ENCODE data around the gene FBLL1. TPM values are rescaled to one million over a fixed set of nuclear protein-coding genes. Genes with fewer than 3 reads are reported as not detected.

Gene FBLL1
- polyA plus RNA-seq, 1 of the 3 experiments (the other 2 are of a cell fraction), result 4.4 TPM

GRCh38 chr5:168513861-168514428, 15.2 kb upstream of the FBLL1 start:
- POLR2A ChIA-PET, result no interaction called here
- Histone ChIP-seq H3K9me2 (no peaks in the 10 kb centered on the region), H3K36me3 (replicated peaks in 1 of 2; ENCODE audit: control insufficient read depth in 1 of 2, insufficient read depth in 2 of 2, low read length in 1 of 2) (peaks cover 93 to 100% of the 10 kb centered on the region in 2 experiments), H3K4me1 (ENCODE audit: control insufficient read depth in 1 of 2, insufficient read depth in 2 of 2, low read depth in 1 of 2, low read length in 1 of 2) (no peaks in the 10 kb centered on the region), H3K9ac (no peak overlapping the region), H3K79me2 (ENCODE audit: insufficient read depth) (peaks cover 8% of the 10 kb centered on the region; the same call in 1 of the 2 replicates), H4K20me1 (ENCODE audit: insufficient read depth) (no peaks in the 10 kb centered on the region), H3K4me3 (ENCODE audit: low read depth in 2 of 2, low read length in 1 of 2) (no peak overlapping the region), H3K27me3 (ENCODE audit: insufficient read depth) (no peaks in the 10 kb centered on the region), H2AFZ (ENCODE audit: low read depth) (no peak overlapping the region), H3F3A (replicated peaks; ENCODE audit: insufficient read depth) (peaks cover 14% of the 10 kb centered on the region), H3K9me3 (peaks cover 14% of the 10 kb centered on the region), H3K27ac (ENCODE audit: low read depth in 2 of 2, low read length in 1 of 2) (no peak overlapping the region), H3K4me2 (no peak overlapping the region)
- CTCF ChIA-PET, result interaction anchor here (0.6 kb wide), 1 partner anchor 1855 kb away, joined by 3 read pairs; no protein-coding TSS in a partner anchor
- WGBS (ENCODE audit: low lambda C conversion rate), result 97% methylated on average over 2 of the region's 2 CpGs
- no peak for DNase-seq
- TF ChIP-seq JUND (IDR thresholded peaks at IDR 0.05), result no peak
- no peak for TF ChIP-seq NFIC (IDR thresholded peaks at IDR 0.05; ENCODE audit: borderline replicate concordance)
- TF ChIP-seq USF1 (IDR thresholded peaks at IDR 0.05; ENCODE audit: borderline replicate concordance, low read depth), result no peak
- TF ChIP-seq TAF1 (IDR thresholded peaks at IDR 0.05; ENCODE audit: borderline replicate concordance, low read depth, low read length), result no peak
- TF ChIP-seq RFX5 (IDR thresholded peaks at IDR 0.05; ENCODE audit: low read length), result no peak
- TF ChIP-seq MEF2A (IDR thresholded peaks at IDR 0.05; ENCODE audit: borderline replicate concordance, low read depth), result no peak
- TF ChIP-seq TEAD4 (IDR thresholded peaks at IDR 0.05; ENCODE audit: borderline replicate concordance, insufficient read depth), result no peak
- TF ChIP-seq GATA2 (CRISPR knock-in tag; IDR thresholded peaks at IDR 0.05), result no peak
- no peak for TF ChIP-seq PBX3 (IDR thresholded peaks at IDR 0.05)
- no peak for TF ChIP-seq SIN3A (IDR thresholded peaks at IDR 0.05; ENCODE audit: borderline replicate concordance, low read depth, low read length)
- no peak for TF ChIP-seq FOXM1 (IDR thresholded peaks at IDR 0.05; ENCODE audit: low read depth)
- TF ChIP-seq FOSL2 (IDR thresholded peaks at IDR 0.05; ENCODE audit: borderline replicate concordance, low read depth), result no peak
- no peak for TF ChIP-seq NRF1 (IDR thresholded peaks at IDR 0.05; ENCODE audit: low read depth, low read length)
- no peak for TF ChIP-seq EP300 (IDR thresholded peaks at IDR 0.05; ENCODE audit: borderline replicate concordance in 1 of 2, low read depth in 1 of 2, low read length in 1 of 2)
- no peak for TF ChIP-seq FOXJ3 (CRISPR knock-in tag; IDR thresholded peaks at IDR 0.05)
- no peak for TF ChIP-seq RXRA (IDR thresholded peaks at IDR 0.05; ENCODE audit: borderline replicate concordance, low read depth)

GRCh38 chr5:168525856-168526255, 3.2 kb upstream of the FBLL1 start:
- Histone ChIP-seq H3K79me2 (ENCODE audit: insufficient read depth) (no peaks in the 10 kb centered on the region), H2AFZ (ENCODE audit: low read depth) (no peak overlapping the region), H3K9me3 (no peaks in the 10 kb centered on the region), H3K9me2 (no peaks in the 10 kb centered on the region), H3K27me3 (ENCODE audit: insufficient read depth) (no peaks in the 10 kb centered on the region), H3K36me3 (replicated peaks in 1 of 2; ENCODE audit: control insufficient read depth in 1 of 2, insufficient read depth in 2 of 2, low read length in 1 of 2) (peaks cover 0 to 10% of the 10 kb centered on the region in 2 experiments), H3K4me3 (ENCODE audit: low read depth in 2 of 2, low read length in 1 of 2) (no peak overlapping the region), H3K27ac (ENCODE audit: low read depth in 2 of 2, low read length in 1 of 2) (no peak overlapping the region), H3K4me1 (ENCODE audit: control insufficient read depth in 1 of 2, insufficient read depth in 2 of 2, low read depth in 1 of 2, low read length in 1 of 2) (peaks cover 0 to 16% of the 10 kb centered on the region in 2 experiments; a peak in 2 of 4 replicates), H4K20me1 (ENCODE audit: insufficient read depth) (no peaks in the 10 kb centered on the region), H3K9ac (no peak overlapping the region), H3K4me2 (no peak overlapping the region), H3F3A (replicated peaks; ENCODE audit: insufficient read depth) (peaks cover 12% of the 10 kb centered on the region)
- ChIA-PET CTCF (no interaction called here), POLR2A (no interaction called here)
- WGBS (ENCODE audit: low lambda C conversion rate), result 100% methylated on average over 2 of the region's 2 CpGs
- DNase-seq, result no peak
- no peak for TF ChIP-seq GATA2 (CRISPR knock-in tag; IDR thresholded peaks at IDR 0.05)
- no peak for TF ChIP-seq SIN3A (IDR thresholded peaks at IDR 0.05; ENCODE audit: borderline replicate concordance, low read depth, low read length)
- TF ChIP-seq USF2 (IDR thresholded peaks at IDR 0.05; ENCODE audit: borderline replicate concordance, low read depth, low read length), result no peak
- TF ChIP-seq RCOR1 (IDR thresholded peaks at IDR 0.05; ENCODE audit: low read length), result no peak
- TF ChIP-seq CHD2 (IDR thresholded peaks at IDR 0.05; ENCODE audit: low read length, partially characterized antibody), result no peak
- TF ChIP-seq FOXJ3 (CRISPR knock-in tag; IDR thresholded peaks at IDR 0.05), result no peak
- no peak for TF ChIP-seq NRF1 (IDR thresholded peaks at IDR 0.05; ENCODE audit: low read depth, low read length)
- TF ChIP-seq ELF1 (IDR thresholded peaks at IDR 0.05), result no peak
- TF ChIP-seq YY1 (IDR thresholded peaks at IDR 0.05; ENCODE audit: low read depth), result no peak
- TF ChIP-seq EP300 (IDR thresholded peaks at IDR 0.05; ENCODE audit: borderline replicate concordance in 1 of 2, low read depth in 1 of 2, low read length in 1 of 2), result no peak
- TF ChIP-seq USF1 (IDR thresholded peaks at IDR 0.05; ENCODE audit: borderline replicate concordance, low read depth), result no peak
- no peak for TF ChIP-seq SMC3 (IDR thresholded peaks at IDR 0.05; ENCODE audit: low read depth, low read length)

Data from SK-N-SH (cell line).